DND-41 (cell line): ENCODE results near the gene CCT8.

Experiments used
- ATAC-seq: fragments of 200-7000 bp; cut with Tn5 transposase; 3 replicates; pipeline ENCODE4 v1.9.1; 2021; ENCODE audit warnings: low read depth; ENCODE audit not compliant: insufficient read depth
- DNase-seq: peaks from one replicate; pipeline ENCODE4 v3.0.0-alpha.2; 2020
- H2AFZ ChIP-seq: 2 replicates; pipeline ENCODE4 v1.6.0; 2012; ENCODE audit warnings: low read depth, low read length
- H3K27ac ChIP-seq: 2 replicates; pipeline ENCODE4 v1.5.1; 2012; ENCODE audit warnings: low read length, inconsistent platforms
- H3K27me3 ChIP-seq: fragments of 200-600 bp; sonication (generic); 2 replicates; pipeline ENCODE4 v1.6.0; 2012; ENCODE audit warnings: low read length, mild to moderate bottlenecking, inconsistent platforms; ENCODE audit not compliant: insufficient read depth, poor library complexity
- H3K36me3 ChIP-seq: 2 replicates; pipeline ENCODE4 v1.5.1; 2012; ENCODE audit warnings: low read length, inconsistent platforms; ENCODE audit not compliant: insufficient read depth
- H3K4me1 ChIP-seq: 2 replicates; pipeline ENCODE4 v1.5.1; 2012; ENCODE audit warnings: mild to moderate bottlenecking, low read length; ENCODE audit not compliant: insufficient read depth
- H3K4me2 ChIP-seq: 2 replicates; pipeline ENCODE4 v1.6.0; 2012; ENCODE audit warnings: mild to moderate bottlenecking, moderate library complexity, low read length, inconsistent platforms; ENCODE audit not compliant: insufficient read depth
- H3K4me3 ChIP-seq, 2 experiments: fragments of 200-600 bp in 1 of 2; shearing (Covaris generic) in 1 of 2; 2 replicates each; pipeline ENCODE4 v1.5.1; 2012 to 2016; ENCODE audit warnings: inconsistent platforms in 2 of 2, low read length in 2 of 2, mild to moderate bottlenecking in 2 of 2, low read depth in 1 of 2, moderate library complexity in 1 of 2
- H3K79me2 ChIP-seq: 2 replicates; pipeline ENCODE4 v1.6.0; 2012; ENCODE audit warnings: low read length, inconsistent platforms; ENCODE audit not compliant: insufficient read depth
- H3K9ac ChIP-seq: 2 replicates; pipeline ENCODE4 v1.6.0; 2012; ENCODE audit warnings: low read depth, mild to moderate bottlenecking, inconsistent platforms, low read length, moderate library complexity
- H3K9me3 ChIP-seq: 2 replicates; pipeline ENCODE4 v1.5.1; 2012; ENCODE audit warnings: low read length, moderate library complexity, mild to moderate bottlenecking, inconsistent platforms; ENCODE audit not compliant: insufficient read depth, severe bottlenecking
- H4K20me1 ChIP-seq: 2 replicates; pipeline ENCODE4 v1.6.0; 2012; ENCODE audit warnings: low read length; ENCODE audit not compliant: insufficient read depth
- EZH2 ChIP-seq: IDR thresholded peaks from 3 replicates; pipeline ENCODE4 v1.6.1; 2012; ENCODE audit warnings: borderline replicate concordance, low read depth, mild to moderate bottlenecking, moderate library complexity, low read length, inconsistent platforms; ENCODE audit not compliant: severe bottlenecking
- TF ChIP-seq, protein P1 (sequence below): IDR thresholded peaks from 2 replicates; pipeline ENCODE4 v1.5.1; 2012; ENCODE audit warnings: borderline replicate concordance, low read length, moderate library complexity, mild to moderate bottlenecking; ENCODE audit not compliant: poor library complexity, severe bottlenecking; ENCODE audit errors: extremely low read depth

The CCT8 gene

GRCh38 chr21:29033301-29033700 is 40.1 kb downstream of the CCT8 start:
- H3K4me3 ChIP-seq: no peak overlapping the region
- peaks cover 87% of the 10 kb centered on the region for H3K36me3 ChIP-seq
- no peak overlapping the region for H3K4me2 ChIP-seq
- no peak for DNase-seq
- H3K4me1 ChIP-seq: no peaks in the 10 kb centered on the region
- ATAC-seq: no peak
- H3K27ac ChIP-seq: no peak overlapping the region
- no peak overlapping the region for H3K9ac ChIP-seq
- H4K20me1 ChIP-seq: no peaks in the 10 kb centered on the region; the same call in 1 of the 2 replicates
- no peaks in the 10 kb centered on the region for H3K27me3 ChIP-seq
- no peak overlapping the region for H2AFZ ChIP-seq
- peaks cover 41% of the 10 kb centered on the region for H3K79me2 ChIP-seq
- TF ChIP-seq, protein P1, sequence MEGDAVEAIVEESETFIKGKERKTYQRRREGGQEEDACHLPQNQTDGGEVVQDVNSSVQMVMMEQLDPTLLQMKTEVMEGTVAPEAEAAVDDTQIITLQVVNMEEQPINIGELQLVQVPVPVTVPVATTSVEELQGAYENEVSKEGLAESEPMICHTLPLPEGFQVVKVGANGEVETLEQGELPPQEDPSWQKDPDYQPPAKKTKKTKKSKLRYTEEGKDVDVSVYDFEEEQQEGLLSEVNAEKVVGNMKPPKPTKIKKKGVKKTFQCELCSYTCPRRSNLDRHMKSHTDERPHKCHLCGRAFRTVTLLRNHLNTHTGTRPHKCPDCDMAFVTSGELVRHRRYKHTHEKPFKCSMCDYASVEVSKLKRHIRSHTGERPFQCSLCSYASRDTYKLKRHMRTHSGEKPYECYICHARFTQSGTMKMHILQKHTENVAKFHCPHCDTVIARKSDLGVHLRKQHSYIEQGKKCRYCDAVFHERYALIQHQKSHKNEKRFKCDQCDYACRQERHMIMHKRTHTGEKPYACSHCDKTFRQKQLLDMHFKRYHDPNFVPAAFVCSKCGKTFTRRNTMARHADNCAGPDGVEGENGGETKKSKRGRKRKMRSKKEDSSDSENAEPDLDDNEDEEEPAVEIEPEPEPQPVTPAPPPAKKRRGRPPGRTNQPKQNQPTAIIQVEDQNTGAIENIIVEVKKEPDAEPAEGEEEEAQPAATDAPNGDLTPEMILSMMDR: no peak
- TF ChIP-seq EZH2: no peak
- no peaks in the 10 kb centered on the region for H3K9me3 ChIP-seq

GRCh38 chr21:29030909-29031308 is 42.5 kb downstream of the CCT8 start:
- H4K20me1 ChIP-seq: peaks cover under 1% of the 10 kb centered on the region; the same call in 1 of the 2 replicates
- H3K36me3 ChIP-seq: peaks cover 66% of the 10 kb centered on the region
- no peak overlapping the region for H3K4me3 ChIP-seq
- H3K9ac ChIP-seq: no peak overlapping the region
- no peak for TF ChIP-seq EZH2
- TF ChIP-seq, protein P1: no peak
- no peak overlapping the region for H3K27ac ChIP-seq
- H3K4me2 ChIP-seq: no peak overlapping the region
- peaks cover 12% of the 10 kb centered on the region for H3K4me1 ChIP-seq
- H3K9me3 ChIP-seq: no peaks in the 10 kb centered on the region
- no peak overlapping the region for H2AFZ ChIP-seq
- no peak for ATAC-seq
- DNase-seq: no peak
- H3K27me3 ChIP-seq: no peaks in the 10 kb centered on the region
- peaks cover 65% of the 10 kb centered on the region for H3K79me2 ChIP-seq

DNA sequence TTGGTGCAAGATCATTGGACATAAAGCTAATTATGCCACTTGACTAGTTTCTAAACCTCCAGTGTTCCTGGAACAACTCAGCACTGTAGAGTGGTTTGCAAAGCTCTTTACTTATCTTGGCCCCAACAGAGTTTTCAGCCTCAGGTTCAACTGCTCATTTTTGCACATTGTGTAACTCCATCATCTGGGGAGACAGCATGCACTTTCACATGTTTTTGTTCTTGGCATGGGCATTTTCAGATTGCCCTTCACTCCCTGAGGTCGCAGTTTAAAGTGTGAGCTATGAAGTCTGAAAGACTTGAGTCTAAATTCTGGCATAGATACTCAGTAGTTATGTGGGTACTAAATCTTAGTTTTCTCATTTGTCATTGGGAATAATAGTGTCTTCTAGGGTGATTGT is 43.9 kb downstream of the CCT8 start:
- ATAC-seq: no peak
- no peak overlapping the region for H3K9ac ChIP-seq
- H3K36me3 ChIP-seq: peaks cover 53% of the 10 kb centered on the region
- no peak for DNase-seq
- TF ChIP-seq EZH2: no peak
- TF ChIP-seq, protein P1: no peak
- H3K27me3 ChIP-seq: no peaks in the 10 kb centered on the region
- no peak overlapping the region for H3K4me3 ChIP-seq
- H4K20me1 ChIP-seq: peaks cover 7% of the 10 kb centered on the region; the same call in 1 of the 2 replicates
- no peak overlapping the region for H3K4me2 ChIP-seq
- no peak overlapping the region for H3K27ac ChIP-seq
- peaks cover 77% of the 10 kb centered on the region for H3K79me2 ChIP-seq
- no peaks in the 10 kb centered on the region for H3K9me3 ChIP-seq
- no peak overlapping the region for H2AFZ ChIP-seq
- H3K4me1 ChIP-seq: peaks cover 19% of the 10 kb centered on the region

GRCh38 chr21:29025328-29025713 is 48.1 kb downstream of the CCT8 start:
- Histone ChIP-seq H3K36me3 (peaks cover 20% of the 10 kb centered on the region; the same call in 1 of the 2 replicates), H3K4me3 (peak overlapping the region; percentile 69 to 82), H3K9ac (peak overlapping the region; percentile 78), H3K4me1 (peaks cover 33% of the 10 kb centered on the region), H4K20me1 (peaks cover 7% of the 10 kb centered on the region; the same call in 1 of the 2 replicates), H3K27me3 (no peaks in the 10 kb centered on the region), H3K27ac (peak overlapping the region; percentile 99), H2AFZ (peak overlapping the region; percentile 92), H3K4me2 (peak overlapping the region; percentile 86), H3K79me2 (peaks cover 50% of the 10 kb centered on the region), H3K9me3 (no peaks in the 10 kb centered on the region)
- no peak for ATAC-seq
- TF ChIP-seq EZH2: no peak
- TF ChIP-seq, protein P1: peak; percentile 4
- no peak for DNase-seq
